IMR-90 (cell line): ENCODE data around the gene CCND1.

Experiments used
- BHLHE40 ChIP-seq: fragments of 150-350 bp; IDR thresholded peaks from 2 replicates; pipeline ENCODE4 v1.6.1; 2016; ENCODE audit warnings: mild to moderate bottlenecking, low read depth, low read length
- CEBPB ChIP-seq: IDR thresholded peaks from 2 replicates; pipeline ENCODE4 v1.6.1; 2012; ENCODE audit warnings: low read depth, low read length, improper control_type of control experiment
- CTCF ChIP-seq: conservative IDR thresholded peaks from 2 replicates; pipeline ENCODE4 v1.5.1; 2012; ENCODE audit warnings: mild to moderate bottlenecking, low read depth, low read length, improper control_type of control experiment
- MAZ ChIP-seq: IDR thresholded peaks from 2 replicates; pipeline ENCODE4 v1.6.1; 2012; ENCODE audit warnings: low read depth, mild to moderate bottlenecking, low read length, improper control_type of control experiment, moderate library complexity, borderline replicate concordance
- MXI1 ChIP-seq: IDR thresholded peaks from 2 replicates; pipeline ENCODE4 v1.6.1; 2012; ENCODE audit warnings: low read depth, mild to moderate bottlenecking, low read length, moderate library complexity, borderline replicate concordance
- POLR2A ChIP-seq: IDR thresholded peaks from 2 replicates; pipeline ENCODE4 v1.6.1; 2012; ENCODE audit warnings: mild to moderate bottlenecking, low read depth, low read length
- RAD21 ChIP-seq: IDR thresholded peaks from 2 replicates; pipeline ENCODE4 v1.6.1; 2012; ENCODE audit warnings: low read length, improper control_type of control experiment
- SMC3 ChIP-seq: fragments of 150-350 bp; IDR thresholded peaks from 2 replicates; pipeline ENCODE4 v1.6.1; 2016; ENCODE audit warnings: low read depth, mild to moderate bottlenecking, antibody characterized with exemption, low read length, moderate library complexity
- USF2 ChIP-seq: fragments of 150-350 bp; IDR thresholded peaks from 2 replicates; pipeline ENCODE4 v1.6.1; 2017; ENCODE audit warnings: mild to moderate bottlenecking, antibody characterized with exemption, low read length, low read depth

GRCh38 chr11:69694781-69695180 is 53.8 kb downstream of the CCND1 start:
- TF ChIP-seq CTCF (no peak), POLR2A (no peak), RAD21 (no peak), MAZ (no peak), CEBPB (no peak), BHLHE40 (no peak), MXI1 (no peak), SMC3 (no peak), USF2 (no peak)
